Esophagus muscularis mucosa (tissue), 4 donors: ENCODE results near the gene ALOX12B. TPM values are rescaled to one million over a fixed set of nuclear protein-coding genes. Genes with fewer than 3 reads are reported as not detected.

Source experiments
- DNase-seq: peaks from one replicate; pipeline ENCODE4 v3.0.0-alpha.2; 2017; ENCODE audit errors: extremely low spot score
- H3K27ac ChIP-seq, 4 donors: fragments of 200-600 bp; sonication (generic); replicated peaks in 1 of 4; 1 replicate in 3 of 4; 2 replicates in 1 of 4; pipeline ENCODE4 v1.5.1; 2016 to 2019; ENCODE audit warnings: mild to moderate bottlenecking in 1 of 4
- H3K27me3 ChIP-seq, 4 donors: fragments of 200-600 bp; sonication (generic); one replicate each; pipeline versions ENCODE4 v1.5.1 to v1.6.0; 2016 to 2019
- H3K36me3 ChIP-seq, 4 donors: fragments of 200-600 bp; sonication (generic); one replicate each; pipeline ENCODE4 v1.5.1; 2016 to 2019
- H3K4me1 ChIP-seq, 4 donors: fragments of 200-600 bp; sonication (generic); one replicate each; pipeline ENCODE4 v1.5.1; 2016 to 2019
- H3K4me3 ChIP-seq, 4 donors: fragments of 200-600 bp; sonication (generic); 1 replicate in 2 of 4; 2 replicates in 2 of 4; pipeline ENCODE4 v1.5.1; 2016 to 2019; ENCODE audit warnings: mild to moderate bottlenecking in 4 of 4, moderate library complexity in 1 of 4
- H3K9me3 ChIP-seq, 4 donors: fragments of 200-600 bp; sonication (generic); 1 replicate in 3 of 4; 2 replicates in 1 of 4; pipeline ENCODE4 v1.5.1; 2016 to 2019
- EP300 ChIP-seq: sonication (generic); formaldehyde crosslinking; IDR thresholded peaks from one replicate; pipeline ENCODE4 v1.6.1; 2017; ENCODE audit warnings: antibody characterized with exemption
- POLR2A ChIP-seq: fragments of 450-650 bp; IDR thresholded peaks from one replicate; pipeline ENCODE4 v1.6.1; 2017; ENCODE audit warnings: antibody characterized with exemption, moderate library complexity, mild to moderate bottlenecking, low read depth
- POLR2AphosphoS5 ChIP-seq, 2 donors: sonication (generic); formaldehyde crosslinking; IDR thresholded peaks; one replicate each; pipeline ENCODE4 v1.6.1; 2017; ENCODE audit warnings: antibody characterized with exemption in 2 of 2
- WGBS: methylation state at CpG from one replicate; pipeline ENCODE4 v1.1.5; 2018; 5-methylcytosine and 5-hydroxymethylcytosine counted together
- intact Hi-C: fragments of 100-400 bp; cut with DNase I; formaldehyde crosslinking; loops from one replicate; pipeline ENCODE4 v1.15.1; 2023
- total RNA-seq, 4 donors: library from RNA; depleted of rRNA; stranded (reverse); fragments of >200 nt; gene quantifications; one replicate each; pipeline versions ENCODE4 v1.1.0 to v1.2.1, GENCODE V29; 2016
- TF ChIP-seq, protein P1 (sequence below), 3 experiments: fragments of 200-600 bp in 2 of 3; fragments of 450-650 bp in 1 of 3; sonication (generic) in 2 of 3; IDR thresholded peaks; one replicate each; pipeline ENCODE4 v1.5.1; 2017 to 2019; ENCODE audit warnings: antibody characterized with exemption in 3 of 3, mild to moderate bottlenecking in 2 of 3, moderate library complexity in 1 of 3

ALOX12B gene
- total RNA-seq, 4 donors from 2014 or later: not detected

GRCh38 chr17:8087952-8088230, 375 bp upstream of the ALOX12B start:
- TF ChIP-seq POLR2A (no peak), EP300 (no peak), POLR2AphosphoS5 (IDR thresholded peaks at IDR 0.05) (no peak)
- TF ChIP-seq, protein P1, sequence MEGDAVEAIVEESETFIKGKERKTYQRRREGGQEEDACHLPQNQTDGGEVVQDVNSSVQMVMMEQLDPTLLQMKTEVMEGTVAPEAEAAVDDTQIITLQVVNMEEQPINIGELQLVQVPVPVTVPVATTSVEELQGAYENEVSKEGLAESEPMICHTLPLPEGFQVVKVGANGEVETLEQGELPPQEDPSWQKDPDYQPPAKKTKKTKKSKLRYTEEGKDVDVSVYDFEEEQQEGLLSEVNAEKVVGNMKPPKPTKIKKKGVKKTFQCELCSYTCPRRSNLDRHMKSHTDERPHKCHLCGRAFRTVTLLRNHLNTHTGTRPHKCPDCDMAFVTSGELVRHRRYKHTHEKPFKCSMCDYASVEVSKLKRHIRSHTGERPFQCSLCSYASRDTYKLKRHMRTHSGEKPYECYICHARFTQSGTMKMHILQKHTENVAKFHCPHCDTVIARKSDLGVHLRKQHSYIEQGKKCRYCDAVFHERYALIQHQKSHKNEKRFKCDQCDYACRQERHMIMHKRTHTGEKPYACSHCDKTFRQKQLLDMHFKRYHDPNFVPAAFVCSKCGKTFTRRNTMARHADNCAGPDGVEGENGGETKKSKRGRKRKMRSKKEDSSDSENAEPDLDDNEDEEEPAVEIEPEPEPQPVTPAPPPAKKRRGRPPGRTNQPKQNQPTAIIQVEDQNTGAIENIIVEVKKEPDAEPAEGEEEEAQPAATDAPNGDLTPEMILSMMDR (IDR thresholded peaks at IDR 0.05): no peak
- intact Hi-C loops: no loop called here
- H3K27ac ChIP-seq: no peak overlapping the region
- no peak overlapping the region for H3K4me3 ChIP-seq
- 71% methylated on average over 5 of the region's 5 CpGs for WGBS
- H3K9me3 ChIP-seq: no peaks in the 10 kb centered on the region
- H3K36me3 ChIP-seq: no peaks in the 10 kb centered on the region
- H3K27me3 ChIP-seq: peaks cover 0 to 91% (median 2%) of the 10 kb centered on the region in 4 donors
- DNase-seq: no peak
- H3K4me1 ChIP-seq: no peaks in the 10 kb centered on the region

- WGBS: 92% methylated on average over 6 of the region's 6 CpGs
- Histone ChIP-seq H3K36me3 (no peaks in the 10 kb centered on the region), H3K4me1 (peaks cover 10 to 15% (median 13%) of the 10 kb centered on the region in 4 donors), H3K27me3 (peaks cover 0 to 91% (median 9%) of the 10 kb centered on the region in 4 donors), H3K4me3 (no peak overlapping the region), H3K27ac (no peak overlapping the region), H3K9me3 (no peaks in the 10 kb centered on the region)
- intact Hi-C loops: loop anchor here (5.0 kb wide), 1 partner anchor 33 kb away; the partner anchor contains the start of gene ALOXE3
- no peak for DNase-seq
- TF ChIP-seq POLR2A (no peak), EP300 (no peak), POLR2AphosphoS5 (IDR thresholded peaks at IDR 0.05) (no peak)
- TF ChIP-seq, protein P1 (IDR thresholded peaks at IDR 0.05): no peak
Measured at GRCh38 chr17:8084250-8084649, 3.3 kb downstream of the ALOX12B start.

DNA sequence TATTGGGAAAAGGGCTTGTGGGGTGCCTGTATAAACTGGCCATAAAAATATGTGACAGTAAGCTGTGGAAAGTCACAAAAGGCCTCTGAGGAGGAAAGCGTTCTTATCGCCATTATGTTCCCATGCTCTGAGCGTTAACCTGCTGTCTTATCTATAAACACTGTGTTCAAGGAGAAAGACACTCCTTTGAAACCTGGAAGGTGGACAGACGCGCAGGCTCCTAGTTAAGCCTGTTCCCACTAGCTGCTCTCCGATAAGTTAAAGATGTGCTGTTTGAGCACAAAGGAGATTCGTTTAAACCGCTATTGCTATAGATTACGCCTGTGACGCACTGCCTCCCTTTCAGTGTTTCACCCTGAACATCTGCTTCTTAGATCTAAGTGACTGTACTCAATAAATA, 5.2 kb downstream of the ALOX12B start:
- intact Hi-C loops: loop anchor here (5.0 kb wide), 1 partner anchor 35 kb away; the partner anchor contains the start of gene ALOXE3
- Histone ChIP-seq H3K36me3 (no peaks in the 10 kb centered on the region), H3K9me3 (no peaks in the 10 kb centered on the region), H3K27ac (no peak overlapping the region), H3K4me1 (peaks cover 12 to 20% (median 17%) of the 10 kb centered on the region in 4 donors), H3K27me3 (peaks cover 0 to 93% (median 16%) of the 10 kb centered on the region in 4 donors), H3K4me3 (no peak overlapping the region)
- TF ChIP-seq POLR2A (no peak), EP300 (no peak), POLR2AphosphoS5 (IDR thresholded peaks at IDR 0.05) (no peak)
- TF ChIP-seq, protein P1 (IDR thresholded peaks at IDR 0.05): no peak
- no peak for DNase-seq
- 90% methylated on average over 10 of the region's 10 CpGs for WGBS

GRCh38 chr17:8081876-8082275, 5.6 kb downstream of the ALOX12B start:
- Histone ChIP-seq H3K36me3 (no peaks in the 10 kb centered on the region), H3K4me1 (peaks cover 12 to 20% (median 17%) of the 10 kb centered on the region in 4 donors), H3K9me3 (no peaks in the 10 kb centered on the region), H3K4me3 (no peak overlapping the region), H3K27ac (no peak overlapping the region), H3K27me3 (peaks cover 0 to 95% (median 18%) of the 10 kb centered on the region in 4 donors)
- DNase-seq: no peak
- TF ChIP-seq, protein P1 (IDR thresholded peaks at IDR 0.05): no peak
- TF ChIP-seq EP300: no peak
- TF ChIP-seq POLR2A: no peak
- TF ChIP-seq POLR2AphosphoS5 (IDR thresholded peaks at IDR 0.05): no peak
- intact Hi-C loops: loop anchor here (5.0 kb wide), 1 partner anchor 35 kb away; the partner anchor contains the start of gene ALOXE3
- WGBS: 96% methylated on average over 3 of the region's 3 CpGs

- no peak for DNase-seq
- peaks cover 0 to 98% (median 25%) of the 10 kb centered on the region in 4 donors for H3K27me3 ChIP-seq
- no peak overlapping the region for H3K4me3 ChIP-seq
- TF ChIP-seq POLR2AphosphoS5 (IDR thresholded peaks at IDR 0.05) (no peak), EP300 (no peak), POLR2A (no peak)
- TF ChIP-seq, protein P1 (IDR thresholded peaks at IDR 0.05): no peak
- H3K27ac ChIP-seq: no peak overlapping the region
- H3K36me3 ChIP-seq: no peaks in the 10 kb centered on the region
- 70% methylated on average over 15 of the region's 17 CpGs for WGBS
- intact Hi-C loops: loop anchor here (5.0 kb wide), 1 partner anchor 36 kb away; the partner anchor contains the start of gene ALOXE3
- H3K4me1 ChIP-seq: peaks cover 12 to 20% (median 17%) of the 10 kb centered on the region in 4 donors
- H3K9me3 ChIP-seq: no peaks in the 10 kb centered on the region
Measured at GRCh38 chr17:8080799-8081219, 6.7 kb downstream of the ALOX12B start.
